GM23338 (cell line): ENCODE data around the gene XPNPEP2. TPM values are rescaled to one million over a fixed set of nuclear protein-coding genes. Genes with fewer than 3 reads are reported as not detected.

Source experiments
- ATAC-seq: fragments of 200-7000 bp; cut with Tn5 transposase; 3 replicates; pipeline ENCODE4 v1.9.1; 2020
- DNase-seq: peaks from one replicate; pipeline ENCODE4 v3.0.0-alpha.2; 2015; ENCODE audit warnings: low spot score
- H2AFZ ChIP-seq: fragments of 200-600 bp; sonication (generic); 2 replicates; pipeline ENCODE4 v1.8.0; 2016; ENCODE audit warnings: antibody characterized with exemption, mild to moderate bottlenecking, moderate library complexity
- H3F3A ChIP-seq: fragments of 200-600 bp; sonication (generic); replicated peaks from 2 replicates; pipeline ENCODE4 v1.8.0; 2017; ENCODE audit warnings: antibody characterized with exemption, mixed run types, low read depth
- H3K27ac ChIP-seq: fragments of 200-600 bp; sonication (generic); 2 replicates; pipeline ENCODE4 v1.6.1; 2016; ENCODE audit warnings: low read depth
- H3K27me3 ChIP-seq: fragments of 200-600 bp; sonication (generic); 2 replicates; pipeline ENCODE4 v1.8.0; 2016; ENCODE audit warnings: mild to moderate bottlenecking, mixed run types, moderate library complexity; ENCODE audit not compliant: insufficient read depth
- H3K36me3 ChIP-seq: fragments of 200-600 bp; sonication (generic); 2 replicates; pipeline ENCODE4 v1.8.0; 2016; ENCODE audit warnings: mild to moderate bottlenecking; ENCODE audit not compliant: insufficient read depth
- H3K4me1 ChIP-seq: fragments of 200-600 bp; sonication (generic); 2 replicates; pipeline ENCODE4 v1.8.0; 2016; ENCODE audit warnings: mild to moderate bottlenecking, moderate library complexity; ENCODE audit not compliant: insufficient read depth
- H3K4me2 ChIP-seq: fragments of 200-600 bp; sonication (generic); 2 replicates; pipeline ENCODE4 v1.7.1; 2017; ENCODE audit warnings: mixed run types
- H3K4me3 ChIP-seq: fragments of 200-600 bp; sonication (generic); 2 replicates; pipeline ENCODE4 v1.6.1; 2016; ENCODE audit warnings: mixed run types
- H3K79me2 ChIP-seq: fragments of 200-600 bp; sonication (generic); replicated peaks from 2 replicates; pipeline ENCODE4 v1.8.0; 2017; ENCODE audit warnings: mild to moderate bottlenecking; ENCODE audit not compliant: insufficient read depth
- H3K9me2 ChIP-seq: fragments of 200-600 bp; sonication (generic); 2 replicates; pipeline ENCODE4 v1.8.0; 2017; ENCODE audit not compliant: insufficient read depth
- H4K20me1 ChIP-seq: fragments of 200-600 bp; sonication (generic); replicated peaks from 2 replicates; pipeline ENCODE4 v1.8.0; 2017; ENCODE audit warnings: mild to moderate bottlenecking; ENCODE audit not compliant: insufficient read depth
- H3K27ac Mint-ChIP-seq: 2 replicates; pipeline ENCODE4 v1.8.0; 2020; ENCODE audit warnings: inconsistent platforms, mild to moderate bottlenecking, moderate library complexity, mixed read lengths
- H3K27me3 Mint-ChIP-seq: 3 replicates; pipeline ENCODE4 v1.8.0; 2022; ENCODE audit warnings: low read depth, mild to moderate bottlenecking, moderate library complexity, mixed read lengths, inconsistent platforms; ENCODE audit not compliant: insufficient read depth, poor library complexity
- H3K36me3 Mint-ChIP-seq: 3 replicates; pipeline ENCODE4 v1.8.0; 2021; ENCODE audit warnings: low read depth, mild to moderate bottlenecking, inconsistent platforms, moderate library complexity, mixed read lengths
- H3K4me1 Mint-ChIP-seq: 3 replicates; pipeline ENCODE4 v1.8.0; 2020; ENCODE audit warnings: mild to moderate bottlenecking, inconsistent platforms, mixed read lengths
- H3K4me3 Mint-ChIP-seq: 3 replicates; pipeline ENCODE4 v1.8.0; 2021; ENCODE audit warnings: moderate library complexity, mild to moderate bottlenecking, inconsistent platforms, mixed read lengths
- H3K9me3 Mint-ChIP-seq: 3 replicates; pipeline ENCODE4 v1.8.0; 2020; ENCODE audit warnings: moderate library complexity, mild to moderate bottlenecking, inconsistent platforms, mixed read lengths
- CREB1 ChIP-seq: fragments of 250-450 bp; sonication (Bioruptor Pico); IDR thresholded peaks from 2 replicates; pipeline ENCODE4 v1.5.0; 2020; ENCODE audit warnings: low read depth, mild to moderate bottlenecking, moderate library complexity
- EZH2 ChIP-seq: fragments of 200-600 bp; sonication (generic); IDR thresholded peaks from one replicate; pipeline ENCODE4 v1.8.0; 2017; ENCODE audit warnings: antibody characterized with exemption, mild to moderate bottlenecking, low read depth; ENCODE audit not compliant: unreplicated experiment
- EZH2phosphoT487 ChIP-seq: fragments of 200-600 bp; sonication (generic); IDR thresholded peaks from one replicate; pipeline ENCODE4 v1.8.1; 2018; ENCODE audit warnings: antibody characterized with exemption; ENCODE audit not compliant: unreplicated experiment
- JUNB ChIP-seq: IDR thresholded peaks from one replicate; pipeline ENCODE4 v1.6.1; 2016; ENCODE audit warnings: antibody characterized with exemption; ENCODE audit not compliant: unreplicated experiment
- NANOG ChIP-seq: IDR thresholded peaks from 2 replicates; pipeline ENCODE4 v1.6.1; 2016; ENCODE audit warnings: antibody characterized with exemption, borderline replicate concordance
- POLR2AphosphoS5 ChIP-seq: IDR thresholded peaks from 2 replicates; pipeline ENCODE4 v1.6.1; 2016; ENCODE audit warnings: antibody characterized with exemption, low read depth
- STAT1 ChIP-seq: IDR thresholded peaks from one replicate; pipeline ENCODE4 v1.6.1; 2016; ENCODE audit warnings: antibody characterized with exemption; ENCODE audit not compliant: unreplicated experiment
- ZNF114 ChIP-seq: fragments of 250-450 bp; sonication (Bioruptor Pico); IDR thresholded peaks from 2 replicates; pipeline ENCODE4 v1.5.0; 2020; ENCODE audit warnings: mild to moderate bottlenecking, moderate library complexity
- ZNF331 ChIP-seq: fragments of 250-450 bp; sonication (Bioruptor Pico); IDR thresholded peaks from 2 replicates; pipeline ENCODE4 v1.5.0; 2020; ENCODE audit warnings: low read depth, mild to moderate bottlenecking, moderate library complexity
- polyA plus RNA-seq: library from polyadenylated mRNA; unstranded; fragments of >200 nt; fragmentation: Nextera tagmentation; extraction: Ambion mirVana; gene quantifications from 2 replicates; pipeline ENCODE4 v1.2.1, GENCODE V29; 2016
- total RNA-seq: library from RNA; depleted of rRNA; stranded (reverse); fragments of >200 nt; shearing (Covaris generic); gene quantifications from 2 replicates; pipeline ENCODE4 v1.2.3, GENCODE V29; 2014
- TF ChIP-seq, protein P1 (sequence below): fragments of 250-450 bp; sonication (Bioruptor Pico); IDR thresholded peaks from 2 replicates; pipeline ENCODE4 v1.5.0; 2020; ENCODE audit warnings: mild to moderate bottlenecking, moderate library complexity
- TF ChIP-seq, protein P2 (sequence below): IDR thresholded peaks from 2 replicates; pipeline ENCODE4 v1.6.1; 2016; ENCODE audit warnings: antibody characterized with exemption
- TF ChIP-seq, protein P3 (sequence below): IDR thresholded peaks from one replicate; pipeline ENCODE4 v1.6.1; 2018; ENCODE audit warnings: antibody characterized with exemption; ENCODE audit not compliant: unreplicated experiment

Gene XPNPEP2
- total and polyA plus RNA-seq, 2 experiments from 2014 or later, result not detected

DNA sequence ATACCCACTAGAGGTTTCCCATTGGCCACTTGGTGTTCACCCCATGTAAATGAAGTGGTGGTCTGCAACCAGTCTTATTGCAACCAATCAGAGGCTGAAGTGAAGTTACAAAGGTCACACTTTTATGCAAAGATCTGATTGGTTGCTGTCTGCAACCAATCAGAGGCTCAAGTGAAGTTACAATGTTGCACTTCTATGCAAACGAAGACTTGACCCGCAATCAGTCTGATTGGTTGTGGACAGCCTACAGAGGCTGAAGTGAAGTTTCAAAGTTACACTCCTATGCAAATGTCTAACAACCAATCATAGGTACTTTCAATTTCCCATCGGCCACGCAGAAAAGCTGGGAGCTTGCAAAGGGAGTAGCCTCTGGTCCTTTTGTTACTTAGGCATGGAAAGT lies 22.3 kb upstream of the XPNPEP2 start (continued):
- TF ChIP-seq, protein P1, sequence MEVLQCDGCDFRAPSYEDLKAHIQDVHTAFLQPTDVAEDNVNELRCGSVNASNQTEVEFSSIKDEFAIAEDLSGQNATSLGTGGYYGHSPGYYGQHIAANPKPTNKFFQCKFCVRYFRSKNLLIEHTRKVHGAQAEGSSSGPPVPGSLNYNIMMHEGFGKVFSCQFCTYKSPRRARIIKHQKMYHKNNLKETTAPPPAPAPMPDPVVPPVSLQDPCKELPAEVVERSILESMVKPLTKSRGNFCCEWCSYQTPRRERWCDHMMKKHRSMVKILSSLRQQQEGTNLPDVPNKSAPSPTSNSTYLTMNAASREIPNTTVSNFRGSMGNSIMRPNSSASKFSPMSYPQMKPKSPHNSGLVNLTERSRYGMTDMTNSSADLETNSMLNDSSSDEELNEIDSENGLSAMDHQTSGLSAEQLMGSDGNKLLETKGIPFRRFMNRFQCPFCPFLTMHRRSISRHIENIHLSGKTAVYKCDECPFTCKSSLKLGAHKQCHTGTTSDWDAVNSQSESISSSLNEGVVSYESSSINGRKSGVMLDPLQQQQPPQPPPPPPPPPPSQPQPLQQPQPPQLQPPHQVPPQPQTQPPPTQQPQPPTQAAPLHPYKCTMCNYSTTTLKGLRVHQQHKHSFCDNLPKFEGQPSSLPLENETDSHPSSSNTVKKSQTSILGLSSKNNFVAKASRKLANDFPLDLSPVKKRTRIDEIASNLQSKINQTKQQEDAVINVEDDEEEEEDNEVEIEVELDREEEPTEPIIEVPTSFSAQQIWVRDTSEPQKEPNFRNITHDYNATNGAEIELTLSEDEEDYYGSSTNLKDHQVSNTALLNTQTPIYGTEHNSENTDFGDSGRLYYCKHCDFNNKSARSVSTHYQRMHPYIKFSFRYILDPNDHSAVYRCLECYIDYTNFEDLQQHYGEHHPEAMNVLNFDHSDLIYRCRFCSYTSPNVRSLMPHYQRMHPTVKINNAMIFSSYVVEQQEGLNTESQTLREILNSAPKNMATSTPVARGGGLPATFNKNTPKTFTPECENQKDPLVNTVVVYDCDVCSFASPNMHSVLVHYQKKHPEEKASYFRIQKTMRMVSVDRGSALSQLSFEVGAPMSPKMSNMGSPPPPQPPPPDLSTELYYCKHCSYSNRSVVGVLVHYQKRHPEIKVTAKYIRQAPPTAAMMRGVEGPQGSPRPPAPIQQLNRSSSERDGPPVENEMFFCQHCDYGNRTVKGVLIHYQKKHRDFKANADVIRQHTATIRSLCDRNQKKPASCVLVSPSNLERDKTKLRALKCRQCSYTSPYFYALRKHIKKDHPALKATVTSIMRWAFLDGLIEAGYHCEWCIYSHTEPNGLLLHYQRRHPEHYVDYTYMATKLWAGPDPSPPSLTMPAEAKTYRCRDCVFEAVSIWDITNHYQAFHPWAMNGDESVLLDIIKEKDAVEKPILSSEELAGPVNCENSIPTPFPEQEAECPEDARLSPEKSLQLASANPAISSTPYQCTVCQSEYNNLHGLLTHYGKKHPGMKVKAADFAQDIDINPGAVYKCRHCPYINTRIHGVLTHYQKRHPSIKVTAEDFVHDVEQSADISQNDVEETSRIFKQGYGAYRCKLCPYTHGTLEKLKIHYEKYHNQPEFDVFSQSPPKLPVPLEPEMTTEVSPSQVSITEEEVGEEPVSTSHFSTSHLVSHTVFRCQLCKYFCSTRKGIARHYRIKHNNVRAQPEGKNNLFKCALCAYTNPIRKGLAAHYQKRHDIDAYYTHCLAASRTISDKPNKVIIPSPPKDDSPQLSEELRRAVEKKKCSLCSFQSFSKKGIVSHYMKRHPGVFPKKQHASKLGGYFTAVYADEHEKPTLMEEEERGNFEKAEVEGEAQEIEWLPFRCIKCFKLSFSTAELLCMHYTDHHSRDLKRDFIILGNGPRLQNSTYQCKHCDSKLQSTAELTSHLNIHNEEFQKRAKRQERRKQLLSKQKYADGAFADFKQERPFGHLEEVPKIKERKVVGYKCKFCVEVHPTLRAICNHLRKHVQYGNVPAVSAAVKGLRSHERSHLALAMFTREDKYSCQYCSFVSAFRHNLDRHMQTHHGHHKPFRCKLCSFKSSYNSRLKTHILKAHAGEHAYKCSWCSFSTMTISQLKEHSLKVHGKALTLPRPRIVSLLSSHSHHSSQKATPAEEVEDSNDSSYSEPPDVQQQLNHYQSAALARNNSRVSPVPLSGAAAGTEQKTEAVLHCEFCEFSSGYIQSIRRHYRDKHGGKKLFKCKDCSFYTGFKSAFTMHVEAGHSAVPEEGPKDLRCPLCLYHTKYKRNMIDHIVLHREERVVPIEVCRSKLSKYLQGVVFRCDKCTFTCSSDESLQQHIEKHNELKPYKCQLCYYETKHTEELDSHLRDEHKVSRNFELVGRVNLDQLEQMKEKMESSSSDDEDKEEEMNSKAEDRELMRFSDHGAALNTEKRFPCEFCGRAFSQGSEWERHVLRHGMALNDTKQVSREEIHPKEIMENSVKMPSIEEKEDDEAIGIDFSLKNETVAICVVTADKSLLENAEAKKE (CRISPR knock-in tag), result no peak
- TF ChIP-seq STAT1 (no peak), EZH2phosphoT487 (no peak), CREB1 (CRISPR knock-in tag) (no peak)
- TF ChIP-seq, protein P2, sequence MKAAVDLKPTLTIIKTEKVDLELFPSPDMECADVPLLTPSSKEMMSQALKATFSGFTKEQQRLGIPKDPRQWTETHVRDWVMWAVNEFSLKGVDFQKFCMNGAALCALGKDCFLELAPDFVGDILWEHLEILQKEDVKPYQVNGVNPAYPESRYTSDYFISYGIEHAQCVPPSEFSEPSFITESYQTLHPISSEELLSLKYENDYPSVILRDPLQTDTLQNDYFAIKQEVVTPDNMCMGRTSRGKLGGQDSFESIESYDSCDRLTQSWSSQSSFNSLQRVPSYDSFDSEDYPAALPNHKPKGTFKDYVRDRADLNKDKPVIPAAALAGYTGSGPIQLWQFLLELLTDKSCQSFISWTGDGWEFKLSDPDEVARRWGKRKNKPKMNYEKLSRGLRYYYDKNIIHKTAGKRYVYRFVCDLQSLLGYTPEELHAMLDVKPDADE, result no peak

DNA sequence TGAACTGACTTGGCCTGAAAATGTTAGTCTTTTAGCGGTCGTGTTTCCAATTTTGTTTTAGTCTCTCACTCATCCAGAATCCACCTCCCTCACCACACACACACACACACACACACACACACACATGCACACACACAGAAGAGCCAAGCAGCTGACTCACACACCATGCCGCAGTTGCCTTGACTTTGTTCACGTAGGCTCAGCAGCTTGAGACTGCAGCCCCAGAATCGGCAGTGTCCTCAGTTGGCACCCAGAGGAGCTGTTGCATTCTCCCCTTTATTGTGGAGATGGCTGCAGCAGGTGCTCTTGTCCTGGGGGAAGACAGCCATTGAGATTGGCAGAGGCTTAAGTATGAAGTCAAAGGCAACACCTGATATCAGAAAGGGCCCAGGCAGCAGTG lies 20.9 kb upstream of the XPNPEP2 start:
- H3K27ac Mint-ChIP-seq, result peak overlapping the region; percentile 69; the same call in 1 of the 2 replicates
- DNase-seq, result no peak
- H3K4me1 Mint-ChIP-seq, result peaks cover 29% of the 10 kb centered on the region
- TF ChIP-seq ZNF114, result no peak
- no peak for TF ChIP-seq CREB1 (CRISPR knock-in tag)
- TF ChIP-seq, protein P2, result no peak
- no peak for TF ChIP-seq NANOG
- no peak for TF ChIP-seq EZH2
- TF ChIP-seq JUNB, result no peak
- TF ChIP-seq ZNF331, result no peak
- TF ChIP-seq, protein P3, sequence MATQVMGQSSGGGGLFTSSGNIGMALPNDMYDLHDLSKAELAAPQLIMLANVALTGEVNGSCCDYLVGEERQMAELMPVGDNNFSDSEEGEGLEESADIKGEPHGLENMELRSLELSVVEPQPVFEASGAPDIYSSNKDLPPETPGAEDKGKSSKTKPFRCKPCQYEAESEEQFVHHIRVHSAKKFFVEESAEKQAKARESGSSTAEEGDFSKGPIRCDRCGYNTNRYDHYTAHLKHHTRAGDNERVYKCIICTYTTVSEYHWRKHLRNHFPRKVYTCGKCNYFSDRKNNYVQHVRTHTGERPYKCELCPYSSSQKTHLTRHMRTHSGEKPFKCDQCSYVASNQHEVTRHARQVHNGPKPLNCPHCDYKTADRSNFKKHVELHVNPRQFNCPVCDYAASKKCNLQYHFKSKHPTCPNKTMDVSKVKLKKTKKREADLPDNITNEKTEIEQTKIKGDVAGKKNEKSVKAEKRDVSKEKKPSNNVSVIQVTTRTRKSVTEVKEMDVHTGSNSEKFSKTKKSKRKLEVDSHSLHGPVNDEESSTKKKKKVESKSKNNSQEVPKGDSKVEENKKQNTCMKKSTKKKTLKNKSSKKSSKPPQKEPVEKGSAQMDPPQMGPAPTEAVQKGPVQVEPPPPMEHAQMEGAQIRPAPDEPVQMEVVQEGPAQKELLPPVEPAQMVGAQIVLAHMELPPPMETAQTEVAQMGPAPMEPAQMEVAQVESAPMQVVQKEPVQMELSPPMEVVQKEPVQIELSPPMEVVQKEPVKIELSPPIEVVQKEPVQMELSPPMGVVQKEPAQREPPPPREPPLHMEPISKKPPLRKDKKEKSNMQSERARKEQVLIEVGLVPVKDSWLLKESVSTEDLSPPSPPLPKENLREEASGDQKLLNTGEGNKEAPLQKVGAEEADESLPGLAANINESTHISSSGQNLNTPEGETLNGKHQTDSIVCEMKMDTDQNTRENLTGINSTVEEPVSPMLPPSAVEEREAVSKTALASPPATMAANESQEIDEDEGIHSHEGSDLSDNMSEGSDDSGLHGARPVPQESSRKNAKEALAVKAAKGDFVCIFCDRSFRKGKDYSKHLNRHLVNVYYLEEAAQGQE, result no peak
- no peak for TF ChIP-seq EZH2phosphoT487
- no peak for TF ChIP-seq POLR2AphosphoS5
- TF ChIP-seq STAT1, result no peak

More for the DNA sequence above, 20.9 kb upstream of the XPNPEP2 start:
- Mint-ChIP-seq H3K27me3 (no peaks in the 10 kb centered on the region), H3K4me3 (peak overlapping the region; percentile 5; the same call in 1 of the 3 replicates), H3K36me3 (no peaks in the 10 kb centered on the region), H3K9me3 (no peaks in the 10 kb centered on the region; the same call in 2 of the 3 replicates)
- Histone ChIP-seq H3F3A (no peaks in the 10 kb centered on the region), H3K4me2 (no peak overlapping the region), H3K79me2 (no peaks in the 10 kb centered on the region), H2AFZ (no peak overlapping the region), H3K4me1 (peaks cover 6% of the 10 kb centered on the region; the same call in 1 of the 2 replicates), H3K36me3 (no peaks in the 10 kb centered on the region), H4K20me1 (no peaks in the 10 kb centered on the region), H3K27ac (no peak overlapping the region), H3K27me3 (no peaks in the 10 kb centered on the region), H3K9me2 (no peaks in the 10 kb centered on the region), H3K4me3 (no peak overlapping the region)
- peak; percentile 94 for ATAC-seq
